H1 (cell line): ENCODE data around the gene NFATC1. TPM values are rescaled to one million over a fixed set of nuclear protein-coding genes. Genes with fewer than 3 reads are reported as not detected.

ENCODE experiments used
- CTCF ChIA-PET: fragments of 300-600 bp; sonication (Branson Sonifier 250); formaldehyde crosslinking; loops from one replicate; lab custom pipeline; 2021; ENCODE audit not compliant: partially characterized antibody; lab: Charles Lee
- POLR2A ChIA-PET: fragments of 300-600 bp; sonication (Branson Sonifier 250); formaldehyde crosslinking; loops from one replicate; lab custom pipeline; 2021; ENCODE audit warnings: inconsistent platforms; ENCODE audit not compliant: partially characterized antibody; lab: Charles Lee
- DNase-seq, 2 experiments: peaks; one replicate each; pipeline versions ENCODE4 v3.0.0 to v3.0.0-alpha.2; 2010 to 2022; ENCODE audit warnings: low spot score in 2 of 2, low read depth in 1 of 2, mixed read lengths in 1 of 2
- FAIRE-seq: peaks from 2 replicates; lab custom pipeline; 2011; peaks lifted over from hg19 to GRCh38; lab: Jason Lieb, UNC
- H2AFZ ChIP-seq: 2 replicates; pipeline ENCODE4 v1.8.1; 2012; ENCODE audit warnings: low read length, inconsistent platforms
- H2AK5ac ChIP-seq: 2 replicates; pipeline ENCODE4 v1.6.1; 2013; ENCODE audit warnings: low read depth, low read length
- H2BK120ac ChIP-seq: replicated peaks from 2 replicates; pipeline ENCODE3; 2013; ENCODE audit warnings: low read depth, low read length, inconsistent platforms
- H2BK12ac ChIP-seq: 2 replicates; pipeline ENCODE4 v1.6.1; 2013; ENCODE audit warnings: low read depth, low read length
- H2BK15ac ChIP-seq: 2 replicates; pipeline ENCODE4 v1.6.1; 2013; ENCODE audit warnings: low read length
- H2BK20ac ChIP-seq: 2 replicates; pipeline ENCODE4 v1.6.1; 2013; ENCODE audit warnings: low read length
- H2BK5ac ChIP-seq: 2 replicates; pipeline ENCODE4 v1.6.1; 2013; ENCODE audit warnings: low read depth, low read length
- H3K14ac ChIP-seq: 2 replicates; pipeline ENCODE4 v1.6.1; 2013; ENCODE audit warnings: inconsistent platforms; ENCODE audit not compliant: insufficient read length
- H3K18ac ChIP-seq: 2 replicates; pipeline ENCODE4 v1.6.1; 2013; ENCODE audit warnings: low read length; ENCODE audit errors: extremely low read depth
- H3K23ac ChIP-seq: 2 replicates; pipeline ENCODE4 v1.6.1; 2013; ENCODE audit warnings: inconsistent platforms; ENCODE audit not compliant: insufficient read length
- H3K23me2 ChIP-seq: 2 replicates; pipeline ENCODE4 v1.6.1; 2013; ENCODE audit warnings: low read depth, low read length
- H3K27ac ChIP-seq: 2 replicates; pipeline ENCODE4 v1.6.1; 2011; ENCODE audit warnings: low read depth, low read length, inconsistent platforms
- H3K27me3 ChIP-seq, 4 experiments: replicated peaks in 1 of 4; 1 replicate in 1 of 4; 2 replicates in 3 of 4; pipeline versions ENCODE4 v1.6.1 to v1.8.1; 2011 to 2013; ENCODE audit warnings: low read length in 3 of 4, mild to moderate bottlenecking in 3 of 4, inconsistent platforms in 2 of 4, mixed read lengths in 2 of 4, moderate library complexity in 1 of 4; ENCODE audit not compliant: control insufficient read depth in 3 of 4, insufficient read depth in 3 of 4; ENCODE audit errors: extremely low read depth in 1 of 4
- H3K36me3 ChIP-seq, 4 experiments: 2 replicates each; pipeline versions ENCODE4 v1.6.1 to v1.8.1; 2011 to 2013; ENCODE audit warnings: mild to moderate bottlenecking in 4 of 4, low read length in 3 of 4, moderate library complexity in 2 of 4, control low read depth in 1 of 4, inconsistent platforms in 1 of 4; ENCODE audit not compliant: insufficient read depth in 4 of 4, control insufficient read depth in 2 of 4
- H3K4ac ChIP-seq: replicated peaks from 2 replicates; pipeline ENCODE3; 2013; ENCODE audit warnings: low read length, low read depth, mixed read lengths, inconsistent platforms; ENCODE audit not compliant: insufficient read length
- H3K4me1 ChIP-seq, 4 experiments: replicated peaks in 1 of 4; 1 replicate in 1 of 4; 2 replicates in 3 of 4; pipeline versions ENCODE4 v1.6.1 to v1.8.1; 2011 to 2013; ENCODE audit warnings: low read length in 3 of 4, inconsistent platforms in 2 of 4, mixed read lengths in 1 of 4; ENCODE audit not compliant: insufficient read depth in 4 of 4, control insufficient read depth in 3 of 4
- H3K4me2 ChIP-seq, 2 experiments: 2 replicates each; pipeline versions ENCODE4 v1.6.1 to v1.8.1; 2011 to 2013; ENCODE audit warnings: low read depth in 2 of 2, low read length in 2 of 2, control low read depth in 1 of 2, inconsistent platforms in 1 of 2, mild to moderate bottlenecking in 1 of 2; ENCODE audit not compliant: insufficient read depth in 1 of 2
- H3K4me3 ChIP-seq, 4 experiments: fragments of 200-600, 300-600 bp in 1 of 4; sonication (generic), shearing (Covaris generic), sonication (Bioruptor Twin) in 1 of 4; 2 replicates each; pipeline versions ENCODE4 v1.5.1 to v1.8.1; 2011 to 2016; ENCODE audit warnings: low read length in 4 of 4, low read depth in 3 of 4, control low read depth in 2 of 4, inconsistent platforms in 2 of 4, mild to moderate bottlenecking in 2 of 4, mixed read lengths in 1 of 4, moderate library complexity in 1 of 4; ENCODE audit not compliant: insufficient read depth in 2 of 4; ENCODE audit errors: extremely low read depth in 1 of 4
- H3K56ac ChIP-seq: replicated peaks from 2 replicates; pipeline ENCODE3; 2013; ENCODE audit warnings: low read depth, mild to moderate bottlenecking, mixed read lengths, low read length, inconsistent platforms; ENCODE audit not compliant: insufficient read length
- H3K79me1 ChIP-seq: 2 replicates; pipeline ENCODE4 v1.6.1; 2013; ENCODE audit warnings: low read depth, low read length, control low read depth
- H3K79me2 ChIP-seq, 2 experiments: 2 replicates each; pipeline versions ENCODE4 v1.6.1 to v1.8.1; 2012 to 2013; ENCODE audit warnings: low read length in 2 of 2, mild to moderate bottlenecking in 2 of 2, inconsistent platforms in 1 of 2; ENCODE audit not compliant: insufficient read depth in 2 of 2, control insufficient read depth in 1 of 2
- H3K9ac ChIP-seq, 4 experiments: replicated peaks in 1 of 4; 1 replicate in 1 of 4; 2 replicates in 3 of 4; pipeline versions ENCODE4 v1.6.1 to v1.8.1; 2011 to 2013; ENCODE audit warnings: low read depth in 3 of 4, low read length in 3 of 4, control low read depth in 2 of 4, mild to moderate bottlenecking in 2 of 4, moderate library complexity in 2 of 4, inconsistent platforms in 1 of 4; ENCODE audit errors: extremely low read depth in 1 of 4
- H3K9me3 ChIP-seq, 2 experiments: 2 replicates each; pipeline versions ENCODE4 v1.6.1 to v1.8.1; 2012 to 2013; ENCODE audit warnings: mild to moderate bottlenecking in 2 of 2, moderate library complexity in 2 of 2, control low read depth in 1 of 2, inconsistent platforms in 1 of 2, low read depth in 1 of 2, low read length in 1 of 2, mixed read lengths in 1 of 2; ENCODE audit not compliant: insufficient read depth in 2 of 2
- H4K20me1 ChIP-seq, 2 experiments: replicated peaks in 1 of 2; 2 replicates each; pipeline versions ENCODE3 to v1.8.1; 2011 to 2013; ENCODE audit warnings: inconsistent platforms in 2 of 2, low read length in 2 of 2, mild to moderate bottlenecking in 1 of 2; ENCODE audit not compliant: insufficient read depth in 2 of 2, control insufficient read depth in 1 of 2
- H4K5ac ChIP-seq: 2 replicates; pipeline ENCODE4 v1.6.1; 2013; ENCODE audit warnings: low read length, low read depth, mixed read lengths, inconsistent platforms; ENCODE audit not compliant: insufficient read length
- H4K8ac ChIP-seq: 2 replicates; pipeline ENCODE4 v1.8.0; 2013; ENCODE audit warnings: mild to moderate bottlenecking, moderate library complexity, low read length, inconsistent platforms; ENCODE audit not compliant: insufficient read depth; ENCODE audit errors: extremely low read depth
- H4K91ac ChIP-seq: replicated peaks from 2 replicates; pipeline ENCODE3; 2013; ENCODE audit warnings: low read length, mixed read lengths, inconsistent platforms; ENCODE audit not compliant: insufficient read length
- CBX8 ChIP-seq: fragments of 300-800, 300-1000 bp; sonication (generic); IDR thresholded peaks from 2 replicates; pipeline ENCODE4 v1.7.1; 2016; ENCODE audit warnings: low read depth, low read length, borderline replicate concordance
- CTBP2 ChIP-seq: IDR thresholded peaks from 2 replicates; pipeline ENCODE4 v1.7.0; 2011; ENCODE audit warnings: borderline replicate concordance, mild to moderate bottlenecking, moderate library complexity, mixed read lengths, low read length; ENCODE audit not compliant: insufficient read depth, insufficient read length
- EP300 ChIP-seq, 2 experiments: IDR thresholded peaks; 1 replicate in 1 of 2; 2 replicates in 1 of 2; pipeline ENCODE4 v1.6.1; 2011 to 2012; ENCODE audit warnings: low read depth in 2 of 2, low read length in 2 of 2, mild to moderate bottlenecking in 2 of 2, borderline replicate concordance in 1 of 2, inconsistent platforms in 1 of 2, moderate library complexity in 1 of 2
- NRF1 ChIP-seq: IDR thresholded peaks from 2 replicates; pipeline ENCODE4 v1.6.1; 2011; ENCODE audit warnings: mild to moderate bottlenecking, low read depth, low read length, improper control_type of control experiment
- POLR2AphosphoS5 ChIP-seq: IDR thresholded peaks from 2 replicates; pipeline ENCODE4 v1.6.1; 2011; ENCODE audit warnings: low read depth, low read length
- POU5F1 ChIP-seq: IDR thresholded peaks from 2 replicates; pipeline ENCODE4 v1.6.1; 2011; ENCODE audit warnings: low read depth, mild to moderate bottlenecking, low read length, moderate library complexity
- SIX5 ChIP-seq: IDR thresholded peaks from 2 replicates; pipeline ENCODE4 v1.6.1; 2011; ENCODE audit warnings: mild to moderate bottlenecking, low read depth, low read length
- SRF ChIP-seq: IDR thresholded peaks from 2 replicates; pipeline ENCODE4 v1.6.1; 2011; ENCODE audit warnings: mild to moderate bottlenecking, low read depth, low read length, moderate library complexity
- WGBS, 2 experiments: shearing (Covaris generic) in 1 of 2; methylation state at CpG; one replicate each; pipeline versions ENCODE4 v1.1.6 to v1.1.7; 2013 to 2015; ENCODE audit warnings: low lambda C conversion rate in 2 of 2, mixed read lengths in 2 of 2, inconsistent platforms in 1 of 2, low coverage in 1 of 2, missing lambda C conversion rate in 1 of 2; ENCODE audit not compliant: insufficient replicate concordance in 2 of 2, insufficient coverage in 1 of 2, insufficient read length in 1 of 2; ENCODE audit errors: extremely low coverage in 1 of 2, missing lambda C conversion rate in 1 of 2; 5-methylcytosine and 5-hydroxymethylcytosine counted together
- polyA plus RNA-seq, 7 experiments: library from polyadenylated mRNA; depleted of rRNA in 3 of 7; stranded (reverse) in 5 of 7; unstranded in 2 of 7; fragments of >200 nt in 5 of 7; fragments of 200-250 nt in 2 of 7; gene quantifications; 1 replicate in 5 of 7; 2 replicates in 1 of 7; 4 replicates in 1 of 7; pipeline versions ENCODE4 v1.2.1 to v1.2.3, GENCODE V29; 2011 to 2013; ENCODE audit warnings: missing spikeins in 2 of 7, mixed read lengths in 2 of 7
- total RNA-seq: library from RNA; stranded (reverse); fragmentation: NEBNext Ultra II Directional; extraction: Animal tissue kit (Norgen Biotek cat#: 25700); gene quantifications from 2 replicates; pipeline ENCODE4 v1.2.1, GENCODE V29; 2021

NFATC1 gene
- total and polyA plus RNA-seq, 2 of the 8 experiments (the other 6 are each of a cell fraction or from before 2014, with no cell fraction given) = 2.0 to 6.6 TPM

- Histone ChIP-seq H4K91ac (no peak overlapping the region), H4K5ac (no peak overlapping the region), H2BK12ac (no peak overlapping the region), H3K4me2 (no peak overlapping the region), H3K36me3 (no peaks in the 10 kb centered on the region; a peak in 1 of 8 replicates), H3K56ac (no peak overlapping the region), H4K8ac (no peak overlapping the region; the same call in 1 of the 2 replicates), H3K4me1 (0 out of 7 replicates have a peak, but pooled peaks cover 0 to 4% (median 0%) of the 10 kb centered on the region in 4 experiments), H3K27me3 (no peaks in the 10 kb centered on the region), H2AK5ac (no peak overlapping the region), H4K20me1 (peaks cover 0 to 3% of the 10 kb centered on the region in 2 experiments), H3K18ac (no peak overlapping the region), H3K9me3 (no peaks in the 10 kb centered on the region), H3K9ac (no peak overlapping the region), H2BK120ac (no peak overlapping the region), H2BK5ac (no peak overlapping the region), H3K23ac (no peak overlapping the region), H3K4me3 (no peak overlapping the region), H3K27ac (no peak overlapping the region), H3K14ac (no peak overlapping the region), H2AFZ (no peak overlapping the region), H2BK15ac (no peak overlapping the region), H3K23me2 (no peaks in the 10 kb centered on the region), H3K79me1 (no peaks in the 10 kb centered on the region), H3K4ac (no peak overlapping the region), H2BK20ac (no peak overlapping the region), H3K79me2 (no peaks in the 10 kb centered on the region)
- CTCF ChIA-PET = interaction anchor here (0.7 to 1.0 kb wide), 3 partner anchors 96 to 788 kb away, joined by 3 to 4 read pairs (median 3); no protein-coding TSS in a partner anchor
- 94% methylated on average over 6 of the region's 6 CpGs; no CpG with 5 or more reads in 1 of the 2 experiments for WGBS, 2 experiments
- no peak for DNase-seq
- POLR2A ChIA-PET = no interaction called here
- no peak for FAIRE-seq
- TF ChIP-seq SIX5 (no peak), CTBP2 (no peak), POU5F1 (no peak), NRF1 (no peak), POLR2AphosphoS5 (no peak), SRF (no peak), EP300 (IDR thresholded peaks at IDR 0.05; ENCODE audit: borderline replicate concordance in 1 of 2, low read depth in 2 of 2, low read length in 2 of 2) (no peak), CBX8 (no peak)
Measured at GRCh38 chr18:79352432-79352831, 43.3 kb upstream of the NFATC1 start.
